Lung (tissue), 12 donors: ENCODE results near the gene CACFD1. TPM values are rescaled to one million over a fixed set of nuclear protein-coding genes. Genes with fewer than 3 reads are reported as not detected.

Experiments used
- ATAC-seq: fragments of 200-7000 bp; cut with Tn5 transposase; one replicate; pipeline ENCODE4 v1.9.1; 2020; ENCODE audit warnings: moderate number of reproducible peaks; ENCODE audit not compliant: insufficient read depth, low FRiP score
- DNase-seq, 3 donors: peaks; one replicate each; pipeline ENCODE4 v3.0.0-alpha.2; 2013 to 2017
- H3K27ac ChIP-seq, 2 donors: one replicate each; pipeline ENCODE4 v1.5.1; 2013; ENCODE audit warnings: mild to moderate bottlenecking in 2 of 2, moderate library complexity in 2 of 2, control low read depth in 1 of 2, inconsistent platforms in 1 of 2, low read depth in 1 of 2, low read length in 1 of 2
- H3K27me3 ChIP-seq, 3 donors: one replicate each; pipeline ENCODE4 v1.5.1; 2013; ENCODE audit warnings: low read length in 2 of 3; ENCODE audit not compliant: control insufficient read depth in 3 of 3, insufficient read depth in 3 of 3
- H3K36me3 ChIP-seq, 4 donors: one replicate each; pipeline ENCODE4 v1.5.1; 2013; ENCODE audit warnings: low read length in 4 of 4, mild to moderate bottlenecking in 1 of 4, moderate library complexity in 1 of 4; ENCODE audit not compliant: control insufficient read depth in 4 of 4, insufficient read depth in 4 of 4
- H3K4me1 ChIP-seq, 5 donors: one replicate each; pipeline ENCODE4 v1.5.1; 2013; ENCODE audit warnings: low read length in 5 of 5, mild to moderate bottlenecking in 2 of 5, moderate library complexity in 1 of 5; ENCODE audit not compliant: control insufficient read depth in 5 of 5, insufficient read depth in 5 of 5
- H3K4me3 ChIP-seq: one replicate; pipeline ENCODE4 v1.5.1; 2013; ENCODE audit warnings: mild to moderate bottlenecking, control low read depth, moderate library complexity
- H3K9ac ChIP-seq, 2 donors: one replicate each; pipeline ENCODE4 v1.5.1; 2013; ENCODE audit warnings: low read length in 2 of 2, control low read depth in 1 of 2; ENCODE audit not compliant: insufficient read depth in 1 of 2
- H3K9me3 ChIP-seq, 4 donors: one replicate each; pipeline ENCODE4 v1.5.1; 2013; ENCODE audit warnings: low read length in 3 of 4, mild to moderate bottlenecking in 1 of 4, moderate library complexity in 1 of 4; ENCODE audit not compliant: control insufficient read depth in 4 of 4, insufficient read depth in 3 of 4
- CTCF ChIP-seq: IDR thresholded peaks from 2 replicates; pipeline ENCODE4 v1.5.1; 2012; ENCODE audit warnings: mild to moderate bottlenecking; ENCODE audit errors: control extremely low read depth, extremely low read depth
- WGBS, 2 donors: extraction: QIAGEN DNeasy Blood & Tissue Kit; methylation state at CpG; one replicate each; pipeline ENCODE4 v1.1.7; 2013; 5-methylcytosine and 5-hydroxymethylcytosine counted together
- polyA plus RNA-seq, 2 donors: library from polyadenylated mRNA; stranded (reverse); fragments of 200-250 nt; gene quantifications; one replicate each; pipeline ENCODE4 v1.2.1, GENCODE V29; 2013
- total RNA-seq, 2 donors: library from RNA; depleted of rRNA in 1 of 2; stranded (reverse); fragments of >200 nt in 1 of 2; gene quantifications; one replicate each; pipeline ENCODE4 v1.2.1, GENCODE V29; 2014 to 2021
- donor health status: control.
- donor health status: control.
- donor health status: Bipolar disorder and iron deficiency.
- donor health status: healthy.
- donor health status: DM: yes; HTN: yes; CAD: no.

Gene CACFD1
- total and polyA plus RNA-seq, 4 donors: 18.7 to 46.1 (median 32.1) TPM

- WGBS, 2 donors: 0% methylated on average over 81 to 84 of the region's 84 CpGs
- TF ChIP-seq CTCF: no peak
- ATAC-seq (peak; percentile 94), DNase-seq (peak; percentile 79 to 86 (median 83))
- Histone ChIP-seq H3K27me3 (peaks cover 0 to 5% (median 0%) of the 10 kb centered on the region in 3 donors), H3K4me3 (peak within 1 kb of the TSS; percentile 49), H3K27ac (peak within 1 kb of the TSS; percentile 37 to 71), H3K9ac (no peak within 1 kb of the TSS), H3K36me3 (peaks cover 0 to 2% (median 0%) of the 10 kb centered on the region in 4 donors), H3K4me1 (peaks cover 0 to 12% (median 0%) of the 10 kb centered on the region in 5 donors), H3K9me3 (no peaks in the 10 kb centered on the region)
Observed at GRCh38 chr9:133478851-133479711, 19.3 kb downstream of the CACFD1 start, which contains the start of gene SLC2A6. Gene SLC2A6 (minus strand): TSS chr9:133479099. CDS start chr9:133479059, 40 bp downstream.

GRCh38 chr9:133483611-133484010 lies 23.8 kb downstream of the CACFD1 start:
- Histone ChIP-seq H3K4me3 (no peak overlapping the region), H3K27ac (no peak overlapping the region), H3K36me3 (no peaks in the 10 kb centered on the region), H3K9ac (no peak overlapping the region), H3K4me1 (peaks cover 0 to 13% (median 3%) of the 10 kb centered on the region in 5 donors), H3K27me3 (peaks cover 0 to 5% (median 0%) of the 10 kb centered on the region in 3 donors), H3K9me3 (no peaks in the 10 kb centered on the region)
- no peak for TF ChIP-seq CTCF
- ATAC-seq (no peak), DNase-seq (no peak)
- 91 to 98% methylated on average over 9 of the region's 9 CpGs for WGBS, 2 donors

DNA sequence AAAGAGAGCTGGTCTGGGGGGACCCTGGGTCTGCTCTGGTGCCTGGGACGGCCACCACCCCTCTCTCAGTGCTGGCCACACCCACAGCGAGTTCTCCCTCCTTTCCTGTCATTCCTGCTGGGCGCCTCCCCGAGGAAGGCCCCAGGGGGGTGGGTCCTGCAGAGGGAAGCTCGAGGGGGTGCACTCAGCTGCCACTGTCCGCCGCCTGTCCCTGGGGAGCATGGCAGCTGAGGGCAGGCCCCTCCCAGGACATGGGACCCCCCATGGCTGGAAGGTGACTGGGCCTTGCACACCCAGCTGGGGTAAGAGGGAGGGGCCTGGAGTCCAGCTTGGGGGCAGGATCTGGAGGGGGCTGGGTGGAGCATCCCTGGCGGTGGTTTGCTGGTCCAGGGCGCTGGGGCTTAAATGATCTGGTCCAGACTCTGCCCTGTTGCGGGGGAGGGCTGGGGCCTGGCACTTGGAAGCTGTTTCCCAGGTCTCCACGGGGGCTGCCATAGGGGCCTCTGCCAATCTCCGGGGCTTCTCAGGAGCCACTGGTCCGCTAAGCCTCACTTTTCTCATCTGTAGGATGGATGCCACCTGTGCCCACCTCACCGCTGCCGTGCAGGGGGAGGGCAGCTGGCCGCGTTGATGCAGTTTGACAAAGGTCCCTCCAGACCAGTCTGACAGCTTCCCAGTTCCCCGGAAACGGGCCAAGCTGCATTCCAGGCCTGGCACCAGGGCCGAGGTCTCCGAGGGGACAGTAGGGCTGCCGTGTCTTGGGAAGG lies 25.1 kb downstream of the CACFD1 start:
- H3K27ac ChIP-seq: no peak overlapping the region
- no peaks in the 10 kb centered on the region for H3K36me3 ChIP-seq
- WGBS, 2 donors: 66 to 79% methylated on average over 22 of the region's 22 CpGs
- no peak for ATAC-seq
- DNase-seq: peak; percentile 43 to 73 (median 62)
- peaks cover 0 to 11% (median 3%) of the 10 kb centered on the region in 5 donors for H3K4me1 ChIP-seq
- no peak for TF ChIP-seq CTCF
- H3K4me3 ChIP-seq: no peak overlapping the region
- peaks cover 0 to 2% (median 0%) of the 10 kb centered on the region in 3 donors for H3K27me3 ChIP-seq
- H3K9ac ChIP-seq: no peak overlapping the region
- H3K9me3 ChIP-seq: no peaks in the 10 kb centered on the region
